Cardiac muscle cell (in vitro differentiated cells and primary cell): Measurements from ENCODE around the gene ATRNL1. TPM values are rescaled to one million over a fixed set of nuclear protein-coding genes. Genes with fewer than 3 reads are reported as not detected.

Experiments
- DNase-seq, 2 donors: peaks; one replicate each; pipeline versions ENCODE4 v3.0.0 to v3.0.0-alpha.2; 2010 to 2017; ENCODE audit warnings: low read depth in 1 of 2, low spot score in 1 of 2
- H3K27ac ChIP-seq: fragments of 200-600 bp; sonication (generic); 2 replicates; pipeline ENCODE4 v1.5.1; 2016
- H3K27me3 ChIP-seq: fragments of 200-600 bp; sonication (generic); 2 replicates; pipeline ENCODE4 v1.6.0; 2016; ENCODE audit warnings: control low read depth
- H3K36me3 ChIP-seq: fragments of 200-600 bp; sonication (generic); 2 replicates; pipeline ENCODE4 v1.5.1; 2016; ENCODE audit warnings: control low read depth
- H3K4me1 ChIP-seq: fragments of 200-600 bp; sonication (generic); 2 replicates; pipeline ENCODE4 v1.8.1; 2017; ENCODE audit warnings: low read depth, mild to moderate bottlenecking, mixed run types
- H3K4me3 ChIP-seq: fragments of 200-600 bp; sonication (generic); 2 replicates; pipeline ENCODE4 v1.5.1; 2016; ENCODE audit warnings: mild to moderate bottlenecking
- H3K9me3 ChIP-seq: fragments of 200-600 bp; sonication (generic); 2 replicates; pipeline ENCODE4 v1.5.1; 2017; ENCODE audit warnings: low read depth, mild to moderate bottlenecking, control low read depth
- polyA plus RNA-seq: library from polyadenylated mRNA; unstranded; fragments of >200 nt; fragmentation: Nextera tagmentation; extraction: Ambion mirVana; gene quantifications from 2 replicates; pipeline ENCODE4 v1.2.1, GENCODE V29; 2016
- total RNA-seq: library from RNA; depleted of rRNA; stranded (reverse); fragments of >200 nt; gene quantifications from 2 replicates; pipeline ENCODE4 v1.2.3, GENCODE V29; 2016
- TF ChIP-seq, protein P1 (sequence below): IDR thresholded peaks from 2 replicates; pipeline ENCODE4 v1.5.1; 2012; ENCODE audit warnings: low read depth, mild to moderate bottlenecking, low read length

ATRNL1 gene
- total and polyA plus RNA-seq, 2 experiments from 2014 or later, result 4.5 to 14.1 TPM

DNA sequence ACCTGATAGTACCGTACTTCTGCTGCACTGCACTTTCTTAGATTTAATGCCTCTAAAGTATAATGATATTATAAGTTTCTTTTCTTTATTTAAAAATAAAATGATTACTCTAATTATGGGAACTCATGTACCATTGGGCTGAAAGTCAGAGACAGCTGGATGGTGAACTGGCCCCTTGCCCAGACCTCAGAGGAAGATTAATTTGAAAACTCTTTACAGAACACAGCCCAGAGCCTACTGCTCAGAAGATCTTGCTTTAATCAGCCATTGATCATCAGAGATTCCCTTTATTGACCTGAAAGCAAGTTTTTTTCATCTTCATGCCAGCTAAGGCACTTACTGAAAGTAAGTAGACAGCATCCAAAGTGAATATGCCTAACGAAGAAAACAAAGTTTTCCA is 838.1 kb downstream of the ATRNL1 start:
- TF ChIP-seq, protein P1, sequence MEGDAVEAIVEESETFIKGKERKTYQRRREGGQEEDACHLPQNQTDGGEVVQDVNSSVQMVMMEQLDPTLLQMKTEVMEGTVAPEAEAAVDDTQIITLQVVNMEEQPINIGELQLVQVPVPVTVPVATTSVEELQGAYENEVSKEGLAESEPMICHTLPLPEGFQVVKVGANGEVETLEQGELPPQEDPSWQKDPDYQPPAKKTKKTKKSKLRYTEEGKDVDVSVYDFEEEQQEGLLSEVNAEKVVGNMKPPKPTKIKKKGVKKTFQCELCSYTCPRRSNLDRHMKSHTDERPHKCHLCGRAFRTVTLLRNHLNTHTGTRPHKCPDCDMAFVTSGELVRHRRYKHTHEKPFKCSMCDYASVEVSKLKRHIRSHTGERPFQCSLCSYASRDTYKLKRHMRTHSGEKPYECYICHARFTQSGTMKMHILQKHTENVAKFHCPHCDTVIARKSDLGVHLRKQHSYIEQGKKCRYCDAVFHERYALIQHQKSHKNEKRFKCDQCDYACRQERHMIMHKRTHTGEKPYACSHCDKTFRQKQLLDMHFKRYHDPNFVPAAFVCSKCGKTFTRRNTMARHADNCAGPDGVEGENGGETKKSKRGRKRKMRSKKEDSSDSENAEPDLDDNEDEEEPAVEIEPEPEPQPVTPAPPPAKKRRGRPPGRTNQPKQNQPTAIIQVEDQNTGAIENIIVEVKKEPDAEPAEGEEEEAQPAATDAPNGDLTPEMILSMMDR, result no peak
- H3K27ac ChIP-seq, result no peak overlapping the region
- H3K27me3 ChIP-seq, result no peaks in the 10 kb centered on the region
- H3K36me3 ChIP-seq, result no peaks in the 10 kb centered on the region
- no peaks in the 10 kb centered on the region for H3K4me1 ChIP-seq
- DNase-seq, result no peak
- no peaks in the 10 kb centered on the region for H3K9me3 ChIP-seq
- no peak overlapping the region for H3K4me3 ChIP-seq

GRCh38 chr10:115932099-115932498 is 838.9 kb downstream of the ATRNL1 start:
- Histone ChIP-seq H3K36me3 (no peaks in the 10 kb centered on the region), H3K27me3 (no peaks in the 10 kb centered on the region), H3K4me3 (no peak overlapping the region), H3K27ac (no peak overlapping the region), H3K4me1 (no peaks in the 10 kb centered on the region), H3K9me3 (no peaks in the 10 kb centered on the region)
- DNase-seq, result no peak
- TF ChIP-seq, protein P1, result no peak

GRCh38 chr10:115933098-115933497 is 839.9 kb downstream of the ATRNL1 start:
- TF ChIP-seq, protein P1, result no peak
- Histone ChIP-seq H3K27me3 (no peaks in the 10 kb centered on the region), H3K4me3 (no peak overlapping the region), H3K4me1 (no peaks in the 10 kb centered on the region), H3K27ac (no peak overlapping the region), H3K36me3 (no peaks in the 10 kb centered on the region), H3K9me3 (no peaks in the 10 kb centered on the region)
- DNase-seq, result no peak

GRCh38 chr10:115935731-115936130 is 842.6 kb downstream of the ATRNL1 start:
- no peaks in the 10 kb centered on the region for H3K27me3 ChIP-seq
- no peaks in the 10 kb centered on the region for H3K36me3 ChIP-seq
- no peaks in the 10 kb centered on the region for H3K9me3 ChIP-seq
- no peak overlapping the region for H3K27ac ChIP-seq
- H3K4me1 ChIP-seq, result no peaks in the 10 kb centered on the region
- no peak overlapping the region for H3K4me3 ChIP-seq
- TF ChIP-seq, protein P1, result no peak
- no peak for DNase-seq

DNA sequence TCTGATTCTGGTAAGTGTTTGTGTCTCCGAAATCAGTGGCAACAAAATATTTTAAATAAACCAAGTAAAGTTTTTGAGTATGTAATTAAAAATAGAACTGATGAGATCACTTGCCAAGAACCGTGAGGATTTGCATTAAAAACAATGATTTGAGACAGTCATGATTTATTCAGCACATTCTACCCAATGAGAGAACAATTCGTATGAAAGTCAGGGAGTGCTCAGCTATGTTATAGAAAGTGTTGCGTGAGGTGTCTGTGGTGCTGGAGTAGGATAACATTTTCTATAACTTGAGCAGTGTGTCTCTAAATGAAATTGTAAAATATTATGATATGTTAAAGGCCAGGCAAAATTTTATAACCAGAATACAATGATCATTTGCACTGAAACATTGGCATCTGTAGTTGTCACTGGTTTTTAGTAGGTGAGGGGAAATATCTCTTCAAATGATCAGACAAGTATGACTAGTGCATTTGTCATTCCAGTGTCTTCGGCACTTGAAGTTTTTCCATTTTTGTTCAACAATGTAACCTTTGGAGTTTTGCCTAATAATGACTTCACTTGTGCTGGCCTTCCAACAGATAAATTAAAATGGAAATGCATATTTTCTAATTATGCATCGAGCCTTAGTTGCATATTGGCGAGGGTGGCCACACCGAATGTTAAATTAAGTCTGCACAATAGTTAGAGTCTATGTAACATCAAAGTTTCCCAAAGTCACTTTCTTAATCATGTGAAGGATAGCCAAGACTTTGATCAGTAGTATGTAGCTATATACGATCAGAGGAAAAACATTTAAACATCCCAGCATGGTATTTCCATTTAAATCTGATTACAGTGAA is 844.0 kb downstream of the ATRNL1 start:
- H3K4me1 ChIP-seq, result no peaks in the 10 kb centered on the region
- H3K9me3 ChIP-seq, result no peaks in the 10 kb centered on the region
- DNase-seq, result peak in 1 of 2 donors; percentile 17
- no peak overlapping the region for H3K4me3 ChIP-seq
- no peaks in the 10 kb centered on the region for H3K36me3 ChIP-seq
- H3K27me3 ChIP-seq, result no peaks in the 10 kb centered on the region
- H3K27ac ChIP-seq, result no peak overlapping the region
- TF ChIP-seq, protein P1, result no peak
